Epithelial cell of umbilical artery (primary cell): ENCODE measurements around the gene HMGXB4. TPM values are rescaled to one million over a fixed set of nuclear protein-coding genes. Genes with fewer than 3 reads are reported as not detected.

ENCODE experiments used
- total RNA-seq: library from RNA; depleted of rRNA; stranded (reverse); fragments of >200 nt; gene quantifications from 2 replicates; pipeline ENCODE4 v1.2.3, GENCODE V29; 2014

HMGXB4 gene, protein sequence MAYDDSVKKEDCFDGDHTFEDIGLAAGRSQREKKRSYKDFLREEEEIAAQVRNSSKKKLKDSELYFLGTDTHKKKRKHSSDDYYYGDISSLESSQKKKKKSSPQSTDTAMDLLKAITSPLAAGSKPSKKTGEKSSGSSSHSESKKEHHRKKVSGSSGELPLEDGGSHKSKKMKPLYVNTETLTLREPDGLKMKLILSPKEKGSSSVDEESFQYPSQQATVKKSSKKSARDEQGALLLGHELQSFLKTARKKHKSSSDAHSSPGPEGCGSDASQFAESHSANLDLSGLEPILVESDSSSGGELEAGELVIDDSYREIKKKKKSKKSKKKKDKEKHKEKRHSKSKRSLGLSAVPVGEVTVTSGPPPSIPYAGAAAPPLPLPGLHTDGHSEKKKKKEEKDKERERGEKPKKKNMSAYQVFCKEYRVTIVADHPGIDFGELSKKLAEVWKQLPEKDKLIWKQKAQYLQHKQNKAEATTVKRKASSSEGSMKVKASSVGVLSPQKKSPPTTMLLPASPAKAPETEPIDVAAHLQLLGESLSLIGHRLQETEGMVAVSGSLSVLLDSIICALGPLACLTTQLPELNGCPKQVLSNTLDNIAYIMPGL
- total RNA-seq = 18.5 and 20.7 TPM in 2 replicates

DNA sequence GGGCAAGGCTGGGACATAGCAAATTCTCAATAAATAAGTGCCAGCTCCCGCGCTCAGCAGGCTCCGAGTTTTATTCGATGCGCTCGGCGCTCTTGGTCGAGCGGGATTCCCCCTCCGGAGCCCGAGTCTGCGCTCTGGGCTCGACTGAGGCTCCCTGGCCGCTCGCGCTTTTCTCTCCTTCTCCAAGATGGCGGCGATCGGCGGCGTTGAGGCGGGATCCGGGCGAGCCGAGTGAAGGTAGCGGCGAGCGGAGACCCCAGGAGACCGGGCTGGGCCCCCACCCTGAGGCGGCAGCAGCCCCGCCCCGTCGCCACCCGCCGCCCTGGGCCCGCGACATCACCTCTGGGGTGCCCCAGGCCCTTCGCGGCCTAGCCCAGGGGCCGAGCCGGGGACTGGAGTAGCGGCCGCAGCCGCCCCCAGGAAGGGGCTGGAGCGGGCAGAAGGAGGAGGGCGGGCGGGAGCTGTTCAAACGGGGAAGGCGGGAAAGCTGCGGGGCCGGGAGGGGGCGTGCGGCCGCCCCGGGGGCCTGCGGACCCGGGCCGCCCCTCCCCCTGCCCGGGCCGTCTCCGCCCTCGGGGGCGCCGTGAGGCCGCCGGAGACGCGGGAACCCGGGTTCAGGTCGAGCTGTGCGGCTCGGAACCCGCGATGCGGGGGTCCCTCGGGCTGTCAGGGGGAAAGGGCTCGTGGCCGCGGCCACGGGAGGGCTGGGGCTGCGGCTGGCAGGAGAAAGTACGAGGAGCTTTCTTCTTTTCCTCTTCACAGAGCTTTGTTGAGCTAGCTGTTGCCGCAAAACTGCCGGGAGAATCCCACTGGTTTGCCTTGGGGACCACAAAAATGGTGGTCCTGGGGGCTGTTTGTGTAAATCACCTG, at the start of gene HMGXB4:
Gene HMGXB4 (plus strand): TSS at position 173 of the 870 bp plus-strand sequence. CDS start 4,898 bp downstream, outside the sequence.

DNA sequence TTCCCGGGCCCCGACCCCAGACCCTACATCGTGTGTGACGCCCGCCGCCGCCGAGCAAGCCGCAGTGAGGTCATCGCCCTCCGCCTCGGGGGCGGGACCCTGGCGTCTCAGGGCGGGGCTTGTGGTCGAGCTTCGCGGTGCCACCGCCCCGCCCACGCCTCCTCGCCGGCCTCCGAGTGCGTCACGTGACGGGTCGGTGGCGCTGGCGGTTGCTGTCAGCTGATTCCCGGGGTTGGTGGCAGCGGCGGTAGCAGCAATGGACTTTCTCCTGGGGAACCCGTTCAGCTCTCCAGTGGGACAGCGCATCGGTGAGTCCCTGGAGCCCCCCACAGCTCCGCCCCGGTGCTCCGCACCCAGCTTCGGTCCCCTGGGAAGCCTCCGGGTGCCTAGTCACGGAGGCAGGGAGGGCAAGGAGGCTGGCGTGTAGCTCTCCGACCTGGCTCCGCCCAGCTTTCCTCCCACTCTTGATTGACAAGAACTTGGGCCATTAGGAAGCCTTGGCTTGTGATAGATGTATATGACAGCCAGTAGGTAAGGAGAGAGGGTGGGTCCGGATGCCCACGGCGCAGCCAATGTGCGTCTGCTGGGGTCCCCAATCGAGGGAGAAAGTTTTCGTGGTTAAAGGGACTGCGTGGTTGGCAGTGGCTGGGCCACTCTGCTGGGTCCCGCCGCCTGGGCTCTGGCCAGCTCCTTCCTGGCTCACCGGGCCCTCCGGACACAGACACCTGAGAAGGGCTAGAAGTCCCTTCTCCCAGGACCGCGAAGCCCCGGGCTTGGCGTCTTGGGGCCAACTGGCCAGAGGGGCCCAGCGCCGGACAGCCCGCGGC, 42.6 kb downstream of the HMGXB4 start, which contains the start of gene TOM1:
Gene TOM1 (plus strand): TSS at position 222 of the 827 bp plus-strand sequence. CDS start 35 bp downstream, at position 257.

Other genes starting within 250 kb of the HMGXB4 start
- gene ISX, start 191.3 kb upstream of the HMGXB4 start, total RNA-seq = not detected in 2 replicates
- gene TOM1, start 42.4 kb downstream of the HMGXB4 start, total RNA-seq = 13.6 and 20.1 TPM in 2 replicates
- gene HMOX1, start 123.6 kb downstream of the HMGXB4 start, total RNA-seq = 14.6 and 50.8 TPM in 2 replicates
- gene MCM5, start 142.6 kb downstream of the HMGXB4 start, total RNA-seq = 51.3 and 86.0 TPM in 2 replicates